T-helper 22 cell (primary cell): ENCODE measurements around the gene TMEM132A.
A peak's percentile ranks its signal among the peaks of the same experiment; 100 is the strongest.
"Not testable (repeated sequence)": the region's sequence is repeated elsewhere in the genome, so short reads cannot be mapped to it uniquely, and the experiment has no call there.

Source experiments
- DNase-seq: peaks from one replicate; pipeline ENCODE4 v3.0.0-alpha.2; 2020; ENCODE audit warnings: low read depth

Gene TMEM132A

GRCh38 chr11:60964801-60965200, 40.5 kb downstream of the TMEM132A start:
- no peak for DNase-seq

GRCh38 chr11:60966890-60967289, 42.6 kb downstream of the TMEM132A start:
- DNase-seq, result no peak

GRCh38 chr11:60968223-60968622, 44.0 kb downstream of the TMEM132A start:
- DNase-seq, result no peak

- DNase-seq, result peak; percentile 61
These were observed 46.1 kb downstream of the TMEM132A start for GRCh38 chr11:60970369-60970774.

- no peak for DNase-seq
These were observed 46.6 kb downstream of the TMEM132A start for GRCh38 chr11:60970890-60971289.

- peak; percentile 56 for DNase-seq
These were observed 47.3 kb downstream of the TMEM132A start, which contains the start of gene CD6 for GRCh38 chr11:60971520-60971919. TSS of gene CD6 (plus strand) at chr11:60971680. CDS start at chr11:60971866, 186 bp downstream.

- no peak for DNase-seq
These were observed 48.1 kb downstream of the TMEM132A start for GRCh38 chr11:60972182-60973030.

GRCh38 chr11:60973699-60974098, 49.4 kb downstream of the TMEM132A start:
- no peak for DNase-seq

- DNase-seq, result not testable (repeated sequence)
These were observed 50.1 kb downstream of the TMEM132A start for GRCh38 chr11:60974316-60974715.

GRCh38 chr11:60974726-60975125, 50.5 kb downstream of the TMEM132A start:
- no peak for DNase-seq

GRCh38 chr11:60977224-60977623, 53.0 kb downstream of the TMEM132A start:
- no peak for DNase-seq

- DNase-seq, result no peak
These were observed 53.6 kb downstream of the TMEM132A start for GRCh38 chr11:60977836-60978235.

GRCh38 chr11:60978546-60979380, 54.5 kb downstream of the TMEM132A start:
- peak; percentile 58 for DNase-seq

GRCh38 chr11:60981515-60981914, 57.3 kb downstream of the TMEM132A start:
- DNase-seq, result no peak

GRCh38 chr11:60982184-60982583, 57.9 kb downstream of the TMEM132A start:
- no peak for DNase-seq

GRCh38 chr11:60984149-60984548, 59.9 kb downstream of the TMEM132A start:
- DNase-seq, result no peak

- no peak for DNase-seq
These were observed 60.4 kb downstream of the TMEM132A start for GRCh38 chr11:60984636-60985035.

- DNase-seq, result no peak
These were observed 61.2 kb downstream of the TMEM132A start for GRCh38 chr11:60985501-60985900.

GRCh38 chr11:60985991-60986915, 62.0 kb downstream of the TMEM132A start:
- peak; percentile 96 for DNase-seq
